ENCODE measurements around the gene ADAD2. TPM values are rescaled to one million over a fixed set of nuclear protein-coding genes. Genes with fewer than 3 reads are reported as not detected.

The ADAD2 gene
- total and polyA plus RNA-seq, 10 of the 15 experiments (the other 5 are each of a cell fraction or from before 2014, with no cell fraction given): 0.44 to 0.68 (median 0.51) TPM; not detected in 7

GRCh38 chr16:84218176-84218823, 27.3 kb downstream of the ADAD2 start:
- TF ChIP-seq JUNB (IDR thresholded peaks at IDR 0.05) (no peak), HDGF (IDR thresholded peaks at IDR 0.05) (no peak), MTA3 (IDR thresholded peaks at IDR 0.05; ENCODE audit: borderline replicate concordance, low read length) (no peak), MTA2 (IDR thresholded peaks at IDR 0.05; ENCODE audit: low read depth) (no peak), NR2C1 (IDR thresholded peaks at IDR 0.05) (no peak), GATAD2B (conservative IDR thresholded peaks at IDR 0.05; ENCODE audit: low read depth) (no peak), E2F4 (IDR thresholded peaks at IDR 0.05; ENCODE audit: low read depth, low read length) (no peak), CREM (IDR thresholded peaks at IDR 0.05; ENCODE audit: low read depth) (no peak), CUX1 (IDR thresholded peaks at IDR 0.05; ENCODE audit: insufficient replicate concordance, low read depth, low read length) (no peak), ETV6 (conservative IDR thresholded peaks at IDR 0.05 in 1 of 2, IDR thresholded peaks at IDR 0.05 in 1 of 2; ENCODE audit: borderline replicate concordance in 1 of 2, low read depth in 1 of 2) (no peak), SUZ12 (IDR thresholded peaks at IDR 0.05; ENCODE audit: unreplicated experiment) (no peak), SREBF2 (IDR thresholded peaks at IDR 0.05; ENCODE audit: low read length) (no peak)
- H3K36me3 ChIP-seq (ENCODE audit: control insufficient read depth in 2 of 2, insufficient read depth in 2 of 2, low read length in 1 of 2): no peaks in the 10 kb centered on the region
- in situ Hi-C loops (cut with MboI): no loop called here
- FAIRE-seq (no peak), DNase-seq (ENCODE audit: low read depth, low spot score) (no peak), ATAC-seq (no peak)
- H3K4me3 ChIP-seq: no peak overlapping the region
- no peaks in the 10 kb centered on the region for H3K79me2 ChIP-seq (ENCODE audit: control insufficient read depth, insufficient read depth, low read length)
- H3K4me2 ChIP-seq (ENCODE audit: control insufficient read depth, insufficient read depth): no peak overlapping the region
- ChIA-PET RAD21 (ENCODE audit: unreplicated experiment) (no interaction called here), POLR2A (no interaction called here), CTCF (no interaction called here), SMC1A (ENCODE audit: uncharacterized antibody, unreplicated experiment) (no interaction called here)
- no peaks in the 10 kb centered on the region; a peak in 2 of 4 replicates for H3K27me3 ChIP-seq (replicated peaks in 1 of 2; ENCODE audit: control insufficient read depth in 2 of 2, insufficient read depth in 2 of 2, low read length in 1 of 2)
- H3K4me1 ChIP-seq (ENCODE audit: control insufficient read depth, insufficient read depth, low read length): no peaks in the 10 kb centered on the region
- no peaks in the 10 kb centered on the region for H4K20me1 ChIP-seq (ENCODE audit: control insufficient read depth, insufficient read depth)
- H3K27ac ChIP-seq (ENCODE audit: control insufficient read depth, insufficient read depth): no peak overlapping the region
- no TSS peak for BruUV-seq (replicated peaks)
- H3K9me3 ChIP-seq (replicated peaks; ENCODE audit: control insufficient read depth, insufficient read depth, low read length): no peaks in the 10 kb centered on the region
- H2AFZ ChIP-seq (ENCODE audit: control insufficient read depth, low read depth, low read length): no peak overlapping the region
- 35% methylated on average over 17 of the region's 17 CpGs for WGBS (ENCODE audit: insufficient coverage, insufficient replicate concordance, low lambda C conversion rate, missing lambda C conversion rate)
- intact Hi-C loops (cut with micrococcal nuclease; ENCODE audit: unreplicated experiment): no loop called here
- no peak overlapping the region for H3K9ac ChIP-seq (ENCODE audit: control insufficient read depth, insufficient read depth, low read length)

Data from GM12878 (cell line).